HG02678 (cell line): ENCODE results near the gene NPHP1.
"Not testable (repeated sequence)": the region's sequence is repeated elsewhere in the genome, so short reads cannot be mapped to it uniquely, and the experiment has no call there.

Experiments used
- ATAC-seq: cut with Tn5 transposase; IDR thresholded peaks from one replicate; pipeline ENCODE4 v1.9.1; 2021; ENCODE audit warnings: mild to moderate bottlenecking, moderate library complexity; ENCODE audit not compliant: unreplicated experiment

NPHP1 gene

DNA sequence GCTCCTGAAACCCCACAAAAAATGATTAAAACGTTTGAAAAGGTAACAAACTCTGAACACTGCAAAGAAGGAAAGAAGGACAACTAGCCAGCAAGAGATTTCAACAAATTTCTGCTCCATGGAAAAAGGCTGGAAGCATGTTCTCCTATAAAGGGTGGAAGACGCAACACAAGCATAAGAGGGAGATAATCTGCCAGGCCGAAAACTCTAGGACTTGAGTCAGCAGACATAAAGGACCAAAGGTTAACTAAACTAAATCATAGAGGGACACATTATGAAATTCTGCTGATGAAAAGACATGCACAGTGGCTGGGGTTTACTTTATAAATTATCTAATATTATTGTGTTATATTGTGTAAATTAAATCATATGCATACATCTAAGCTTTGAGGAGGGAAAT is 6.8 kb downstream of the NPHP1 start:
- ATAC-seq: no peak

DNA sequence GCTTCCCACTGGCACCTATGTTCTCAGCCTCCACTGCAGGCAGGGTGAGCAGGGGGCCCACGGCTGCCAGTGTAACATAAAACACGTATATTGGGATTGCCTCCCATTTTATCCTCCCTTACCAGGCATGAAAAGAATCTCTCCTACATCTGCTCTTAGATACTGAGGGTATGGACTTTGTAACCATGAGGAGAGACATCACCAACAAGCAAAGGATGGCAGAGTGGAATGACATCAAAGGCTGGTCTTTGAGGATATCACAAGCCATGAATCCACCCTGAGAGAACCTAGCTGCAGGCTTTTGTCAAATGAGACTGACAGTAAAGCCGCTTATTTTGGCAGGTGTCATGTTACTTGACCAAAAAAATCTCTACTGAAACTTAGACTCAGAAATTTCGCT is 7.4 kb downstream of the NPHP1 start:
- ATAC-seq: no peak

DNA sequence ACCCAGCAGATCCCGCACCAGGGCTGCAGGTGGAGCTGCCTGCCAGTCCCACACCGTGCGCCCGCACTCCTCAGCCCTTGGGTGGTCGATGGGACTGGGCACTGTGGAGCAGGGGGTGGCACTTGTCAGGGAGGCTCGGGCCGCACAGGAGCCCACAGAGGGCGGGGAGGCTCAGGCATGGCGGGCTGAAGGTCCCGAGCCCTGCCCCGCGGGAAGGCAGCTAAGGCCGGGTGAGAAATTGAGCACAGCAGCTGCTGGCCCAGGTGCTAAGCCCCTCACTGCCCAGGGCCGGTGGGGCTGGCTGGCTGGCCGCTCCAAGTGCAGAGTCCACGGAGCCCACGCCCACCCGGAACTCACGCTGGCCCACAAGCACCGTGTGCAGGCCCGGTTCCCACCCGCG is 14.6 kb downstream of the NPHP1 start:
- not testable (repeated sequence) for ATAC-seq

DNA sequence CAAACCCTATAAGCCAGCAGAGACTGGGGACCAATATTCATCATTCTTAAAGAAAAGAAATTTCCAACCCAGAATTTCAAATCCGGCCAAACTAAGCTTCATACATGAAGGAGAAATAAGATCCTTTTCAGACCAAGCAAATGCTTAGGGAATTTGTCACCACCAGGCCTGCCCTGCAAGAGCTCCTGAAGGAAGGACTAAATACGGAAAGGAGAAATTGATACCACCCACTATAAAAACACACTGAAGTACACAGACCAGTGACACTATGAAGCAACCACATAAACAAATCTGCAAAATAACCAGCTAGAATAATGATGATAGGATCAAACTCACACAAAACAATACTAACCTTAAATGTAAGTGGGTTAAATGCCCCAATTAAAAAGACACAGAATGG is 22.4 kb downstream of the NPHP1 start:
- ATAC-seq: no peak

DNA sequence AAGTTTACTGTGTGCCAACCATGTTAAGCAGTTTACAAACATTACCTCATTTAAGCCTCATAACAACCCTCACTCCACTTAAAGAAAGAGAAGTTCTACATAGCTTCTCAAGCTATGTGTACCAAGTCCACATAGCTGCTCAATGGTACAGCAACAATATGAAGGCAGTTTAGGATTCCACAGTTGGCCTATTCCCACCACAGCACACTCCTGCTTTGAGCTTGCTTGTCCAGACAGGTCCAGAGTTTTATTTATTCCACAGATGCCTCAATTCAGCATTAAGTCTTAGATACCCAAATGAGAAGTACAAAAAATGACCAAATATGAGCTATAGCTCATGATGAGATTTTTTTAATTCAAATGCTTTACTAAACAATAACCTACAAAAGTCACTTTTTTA is 24.8 kb downstream of the NPHP1 start:
- no peak for ATAC-seq

DNA sequence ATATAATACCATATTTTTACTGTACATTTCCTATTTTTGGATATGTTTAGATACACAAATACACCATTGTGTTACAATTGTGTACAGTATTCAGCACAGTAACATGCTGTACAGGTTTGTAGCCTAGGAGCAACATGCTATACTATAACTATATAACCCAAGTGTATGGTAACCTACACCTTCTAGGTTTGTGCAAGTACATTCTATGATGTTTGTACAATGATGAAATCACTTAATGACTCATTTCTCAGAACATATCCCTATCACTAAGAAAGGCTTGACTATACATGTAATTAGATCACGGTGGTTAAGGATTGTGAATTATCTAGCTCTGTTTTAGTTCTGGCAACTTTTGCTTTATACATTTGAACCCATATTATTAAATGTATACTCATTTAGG is 31.3 kb downstream of the NPHP1 start:
- ATAC-seq: no peak

DNA sequence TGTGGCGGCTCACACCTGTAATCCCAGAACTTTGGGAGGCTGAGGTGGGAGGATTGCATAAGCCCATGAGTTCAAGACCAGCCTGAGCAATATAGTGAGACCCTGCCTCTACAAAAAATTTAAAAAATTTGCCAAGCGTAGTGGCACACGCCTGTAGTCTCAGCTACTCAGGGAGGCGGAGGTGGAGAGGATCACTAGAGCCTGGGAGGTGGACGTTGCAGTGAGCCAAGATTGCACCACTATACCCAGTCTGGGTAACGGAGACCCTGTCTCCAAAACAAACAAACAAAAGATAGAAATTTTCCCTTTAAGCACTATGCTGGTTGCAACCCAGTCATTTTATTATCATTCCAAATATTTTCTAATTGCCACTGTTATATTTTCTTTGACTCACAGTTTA is 32.3 kb downstream of the NPHP1 start:
- ATAC-seq: no peak

DNA sequence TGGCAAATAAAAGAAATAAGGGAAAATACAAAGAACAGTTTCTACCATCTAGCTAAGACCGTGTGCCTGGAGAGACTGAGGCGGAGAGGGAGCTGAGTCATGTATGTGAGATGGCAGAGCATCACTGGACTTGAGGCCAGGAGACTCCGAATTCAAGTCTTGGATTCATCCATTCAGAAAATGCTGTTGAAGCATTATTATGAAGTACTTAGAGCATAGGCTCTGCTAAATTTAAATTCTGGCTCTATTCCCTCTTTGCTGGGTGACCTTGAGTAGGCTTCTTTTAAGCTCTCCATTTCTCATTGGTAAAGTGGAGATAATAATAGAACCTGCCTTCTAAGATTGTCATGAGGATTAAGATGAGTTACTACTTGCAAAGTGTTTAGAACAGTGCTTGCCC is 34.7 kb downstream of the NPHP1 start:
- ATAC-seq: no peak

DNA sequence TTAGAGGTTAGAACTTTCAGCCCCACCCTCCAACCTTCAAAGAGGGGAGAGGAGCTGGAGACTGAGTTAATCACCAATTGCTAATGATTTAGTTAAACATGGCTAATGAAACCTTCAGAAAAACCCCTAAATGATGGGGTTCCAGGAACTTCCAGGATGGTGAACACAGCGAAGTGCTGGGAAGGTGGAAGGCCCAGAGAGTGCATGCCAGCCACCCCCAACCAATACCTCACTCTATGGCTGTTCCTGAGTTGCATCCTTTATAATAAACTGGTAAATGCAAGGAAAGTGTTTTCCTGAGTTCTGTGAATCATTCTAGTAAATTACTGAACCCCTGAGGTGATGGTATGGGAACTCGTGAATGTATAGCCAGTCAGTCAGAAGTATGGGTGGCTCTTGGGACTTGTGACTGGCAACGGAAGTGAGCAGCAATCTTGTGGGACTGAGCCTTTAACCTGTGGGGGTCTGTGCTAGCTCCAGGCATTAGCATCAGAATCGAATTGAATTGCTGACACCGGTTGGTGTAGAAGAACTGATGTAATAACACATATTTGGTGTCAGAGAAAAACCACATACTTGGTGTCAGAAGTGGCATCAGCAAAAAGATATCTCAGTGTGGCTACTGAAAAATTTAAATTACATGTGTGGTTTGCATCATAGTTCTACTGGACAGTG is 37.4 kb downstream of the NPHP1 start:
- ATAC-seq: no peak

DNA sequence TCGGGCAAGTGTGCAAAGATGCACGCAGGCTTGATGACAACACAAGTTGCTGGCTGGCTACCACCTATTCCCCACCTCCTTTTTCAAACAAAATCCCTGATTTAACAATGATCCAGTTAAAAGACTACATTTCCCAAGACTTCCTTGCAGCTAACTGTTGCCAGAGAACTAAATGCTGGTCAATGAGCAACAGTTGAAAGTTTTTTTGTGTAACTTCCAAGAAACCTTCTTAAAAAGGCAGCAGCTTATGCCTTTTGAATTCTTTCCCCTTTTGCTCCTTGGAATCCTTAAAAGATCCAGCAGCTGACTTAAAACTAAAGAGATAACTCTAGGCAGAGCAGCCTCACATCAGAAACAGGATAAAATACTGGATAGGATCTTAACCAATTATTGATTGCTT is 38.5 kb downstream of the NPHP1 start:
- no peak for ATAC-seq

DNA sequence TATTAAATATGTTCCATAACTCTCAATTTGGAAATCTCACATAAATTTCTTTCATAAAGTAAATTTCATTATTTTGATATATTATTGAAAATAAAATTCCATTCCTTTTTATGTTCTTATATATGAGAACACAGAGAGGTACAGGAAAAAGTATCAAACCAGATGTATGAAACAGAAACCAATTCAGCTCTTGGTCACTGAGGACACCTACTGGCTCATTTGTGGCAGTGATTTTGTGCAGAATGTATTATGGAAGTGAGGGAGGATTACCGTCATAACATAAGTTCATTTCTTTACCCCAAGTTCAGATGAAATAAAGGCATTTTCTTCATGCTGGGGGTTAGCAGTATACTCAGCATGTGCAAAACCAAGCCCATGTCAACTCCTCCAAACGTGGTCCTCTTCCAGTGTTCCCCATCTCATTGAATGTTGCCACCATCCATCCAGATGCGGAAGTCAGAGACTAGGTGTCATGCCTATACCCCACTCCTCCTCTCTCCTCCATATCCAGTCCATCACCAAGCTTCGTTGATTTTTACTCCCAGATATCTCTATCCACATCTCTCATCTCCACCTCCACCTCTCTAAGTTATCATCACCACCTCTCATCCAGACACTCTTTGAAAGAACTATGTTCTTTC is 47.5 kb downstream of the NPHP1 start:
- ATAC-seq: peak; percentile 90

DNA sequence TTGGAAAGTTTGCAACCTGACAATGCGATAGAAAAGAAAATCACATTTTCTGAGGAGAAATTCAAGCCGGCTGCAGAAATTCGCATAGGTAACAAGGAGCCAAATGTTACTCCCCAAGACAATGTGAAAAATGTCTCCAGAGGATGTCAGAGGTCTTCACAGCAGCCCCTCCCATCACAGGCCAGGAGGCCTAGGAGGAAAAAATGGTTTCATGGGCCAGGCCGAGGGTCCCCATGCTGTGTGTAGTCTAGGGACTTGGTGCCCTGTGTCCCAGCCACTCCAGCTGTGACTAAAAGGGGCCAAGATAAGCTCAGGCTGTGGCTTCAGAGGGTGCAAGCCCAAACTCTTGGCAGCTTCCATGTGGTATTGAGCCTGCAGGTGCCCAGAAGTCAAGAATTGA is 50.0 kb downstream of the NPHP1 start:
- ATAC-seq: not testable (repeated sequence)

DNA sequence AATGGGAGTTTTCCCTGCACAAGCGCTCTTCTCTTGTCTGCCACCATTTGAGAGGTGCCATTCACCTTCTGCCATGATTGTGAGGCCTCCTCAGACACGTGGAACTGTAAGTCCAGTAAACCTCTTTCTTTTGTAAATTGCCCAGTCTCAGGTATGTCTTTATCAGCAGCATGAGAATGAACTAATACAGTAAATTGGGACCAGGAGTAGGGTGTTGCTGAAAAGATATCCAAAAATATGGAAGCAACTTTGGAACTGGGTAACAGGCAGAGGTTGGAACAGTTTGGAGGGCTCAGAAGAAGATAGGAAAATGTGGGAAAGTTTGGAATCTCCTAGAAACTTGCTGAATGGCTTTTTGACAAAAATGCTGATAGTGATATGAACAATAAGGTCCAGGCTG is 50.6 kb downstream of the NPHP1 start:
- not testable (repeated sequence) for ATAC-seq

DNA sequence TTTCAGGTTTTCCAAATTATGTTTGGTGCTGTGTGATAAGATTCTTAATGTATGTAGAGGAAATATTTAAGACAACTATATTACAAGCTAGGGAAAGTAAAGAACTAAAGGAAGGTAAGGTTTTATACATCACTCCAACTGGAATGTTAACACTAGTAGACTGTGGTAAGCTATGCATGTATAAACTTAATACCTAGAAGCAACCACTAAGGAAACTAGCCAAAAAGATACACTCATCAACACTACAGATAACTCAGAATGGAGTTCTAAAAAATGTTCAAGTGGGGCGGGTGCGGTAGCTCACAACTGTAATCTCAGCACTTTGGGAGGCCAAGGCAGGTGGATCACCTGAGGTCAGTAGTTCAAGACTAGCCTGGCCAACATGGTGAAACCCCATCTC is 51.4 kb downstream of the NPHP1 start:
- ATAC-seq: no peak

DNA sequence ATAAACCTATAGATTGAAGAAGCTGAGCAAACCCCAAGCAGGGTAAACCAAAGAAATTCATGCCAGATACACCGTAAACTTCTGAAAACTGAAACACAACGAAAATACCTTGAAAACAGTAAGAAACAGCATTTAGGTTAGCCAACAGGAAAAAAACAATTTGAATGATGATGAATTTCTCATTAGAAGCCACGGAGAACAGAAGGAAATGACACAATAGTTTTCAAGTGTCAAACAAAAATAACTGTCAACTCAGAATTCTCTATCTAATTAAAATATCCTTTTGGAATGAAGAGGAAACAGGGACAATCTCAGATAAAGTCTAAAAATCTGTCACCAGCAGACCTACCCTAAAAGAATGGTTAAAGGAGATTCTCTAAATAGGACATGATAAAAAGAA is 51.9 kb downstream of the NPHP1 start:
- ATAC-seq: no peak

DNA sequence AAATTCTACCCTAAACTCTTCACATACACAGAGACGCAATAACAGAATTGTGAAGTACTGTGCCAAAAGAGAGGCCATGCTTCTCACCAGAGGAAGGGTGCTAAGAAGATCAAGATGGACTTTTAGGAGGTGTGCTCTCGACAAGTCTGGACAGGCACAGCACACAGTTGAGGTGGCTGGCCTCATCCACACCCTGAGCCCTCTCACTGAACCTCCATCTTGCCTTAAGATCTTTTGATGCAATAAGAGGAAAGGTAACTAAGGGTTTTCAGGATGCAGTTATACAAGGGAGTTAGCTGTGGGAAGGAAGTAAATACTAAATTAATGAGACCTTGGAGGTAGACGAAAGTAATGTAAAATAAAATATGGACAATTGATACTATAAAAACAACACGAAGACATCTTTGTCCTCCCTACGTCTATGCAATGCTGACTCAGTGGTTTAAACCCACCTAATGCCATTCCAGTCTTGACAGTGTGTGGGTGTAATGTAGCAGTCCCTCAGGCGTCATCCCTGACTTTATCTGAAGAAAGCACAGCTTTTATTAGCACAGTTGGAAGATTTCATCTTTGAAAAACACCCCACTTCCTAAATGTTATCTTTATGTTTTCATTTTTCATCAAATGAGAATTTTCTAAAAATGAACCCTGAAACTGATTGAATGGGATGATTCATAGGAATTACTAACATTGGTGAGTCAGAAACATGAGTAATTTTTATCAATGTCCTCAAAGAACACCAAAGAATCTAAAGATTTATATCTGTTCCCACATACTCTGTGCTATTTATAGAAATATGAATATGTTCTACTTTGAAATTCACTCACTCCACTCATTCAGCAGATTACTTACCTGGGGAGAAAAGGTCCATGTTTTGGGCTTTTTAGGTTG is 55.2 kb downstream of the NPHP1 start:
- ATAC-seq: no peak

DNA sequence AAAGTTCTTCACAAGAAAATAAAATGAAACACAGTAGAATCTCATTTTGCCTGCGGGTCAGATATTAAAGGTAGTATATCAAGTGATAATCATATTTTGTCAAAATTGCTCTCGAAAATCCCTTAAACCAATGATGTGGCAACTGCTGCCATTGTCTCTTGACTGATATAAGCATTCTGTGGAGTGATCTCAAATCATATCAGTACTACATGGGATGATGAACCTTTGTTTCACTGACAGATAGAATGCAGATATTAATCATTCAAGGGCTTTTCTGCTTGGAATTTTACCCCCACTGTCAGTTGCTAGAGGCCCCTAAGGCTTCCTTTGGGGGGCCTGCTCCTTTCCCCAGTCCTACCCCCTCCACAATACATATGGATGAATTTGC is 57.9 kb downstream of the NPHP1 start:
- no peak for ATAC-seq

DNA sequence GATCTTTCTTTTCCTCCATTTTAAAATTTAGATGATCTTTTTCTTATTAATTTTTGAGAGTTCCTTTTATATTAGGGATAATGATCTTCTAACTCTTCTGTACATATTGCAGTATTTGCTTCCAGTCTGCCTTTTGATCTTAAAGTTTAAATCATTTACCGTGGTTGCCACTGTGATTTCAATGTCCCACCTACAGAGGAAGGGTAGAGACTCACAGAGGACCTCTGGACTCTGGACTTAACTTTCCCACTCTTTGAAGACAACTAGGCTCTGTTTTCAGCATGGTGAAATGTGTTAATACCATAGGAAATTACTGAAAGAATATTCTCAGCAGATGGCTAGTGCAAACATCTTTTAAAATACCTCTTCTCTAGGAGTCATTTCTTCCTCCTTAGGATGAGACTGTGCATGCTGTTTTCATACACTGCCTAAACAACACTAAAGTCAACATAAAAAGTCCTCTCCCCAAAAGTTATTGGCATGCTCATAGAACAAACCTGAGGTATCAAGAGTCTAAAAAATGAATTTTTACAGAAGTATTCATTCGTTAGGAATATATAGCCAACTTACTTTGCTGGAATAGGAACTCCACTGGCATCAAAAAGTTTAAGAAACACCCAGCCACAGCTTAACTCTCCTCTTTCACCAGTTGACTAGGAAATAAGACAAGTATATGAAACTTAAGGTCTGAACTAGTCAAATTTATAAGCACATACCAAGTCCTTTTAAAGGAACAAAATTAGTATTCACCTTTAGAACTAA is 58.4 kb downstream of the NPHP1 start:
- no peak for ATAC-seq

DNA sequence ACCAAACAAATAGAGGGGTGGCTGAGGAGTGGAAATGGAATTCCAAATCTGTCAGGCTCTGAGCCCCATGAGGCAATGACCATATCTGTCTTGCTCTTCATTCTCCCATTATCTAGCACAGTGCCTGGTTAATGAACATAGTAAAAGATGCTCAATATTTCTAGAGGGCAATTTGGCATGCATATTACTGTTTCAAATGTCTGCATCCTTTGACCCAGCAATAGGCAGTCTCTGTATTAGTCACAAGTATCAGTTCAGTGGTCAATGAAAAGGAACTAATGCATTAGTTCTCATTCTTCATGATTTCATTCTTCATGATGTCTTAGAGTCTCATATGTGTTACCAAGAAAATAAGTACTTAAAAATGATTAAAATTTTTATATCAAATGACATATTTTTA is 60.8 kb downstream of the NPHP1 start:
- ATAC-seq: no peak

DNA sequence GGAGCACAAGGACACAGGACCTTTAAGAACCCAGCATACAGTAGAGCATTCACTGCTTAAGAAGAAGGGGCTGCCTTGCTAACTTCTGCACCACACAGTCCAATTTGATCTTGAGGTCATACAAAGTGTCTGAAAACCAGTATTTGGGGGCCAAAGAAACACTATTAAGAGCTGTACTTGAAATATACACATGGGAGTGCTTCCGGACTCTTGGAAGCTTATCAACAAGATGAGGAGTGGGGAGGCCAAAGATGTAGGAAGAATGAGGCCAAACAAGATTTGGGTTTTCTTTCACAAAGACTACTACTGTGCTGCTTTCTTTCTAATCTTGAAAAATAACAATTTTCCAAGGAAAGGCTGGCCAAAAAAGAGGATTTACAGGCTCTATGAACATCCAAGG is 64.4 kb downstream of the NPHP1 start:
- no peak for ATAC-seq

DNA sequence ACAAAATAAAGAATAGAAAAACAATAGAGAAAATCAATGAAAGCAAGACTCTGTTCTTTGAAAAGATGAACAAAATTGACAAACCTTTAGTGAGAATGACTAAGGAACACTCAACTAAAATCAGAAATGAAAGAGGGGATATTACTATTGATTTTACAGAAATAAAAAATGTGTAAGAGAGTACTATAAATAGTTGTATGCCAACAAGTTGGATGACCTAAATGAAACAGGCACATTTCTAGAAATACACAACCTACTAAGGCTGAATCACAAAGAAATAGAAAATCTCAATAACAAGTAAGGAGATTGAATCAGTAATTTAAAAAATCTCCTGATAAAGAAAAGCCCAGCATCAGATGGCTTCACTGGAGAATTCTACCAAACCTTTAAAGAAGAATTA is 70.8 kb downstream of the NPHP1 start:
- no peak for ATAC-seq
